NOMO-1 (cell line): ENCODE results near the gene ATRAID.

Source experiments
- DNase-seq, 2 experiments: peaks; one replicate each; lab custom pipeline; 2025; ENCODE audit not compliant: unreplicated experiment in 2 of 2; lab: John Stamatoyannopoulos, UW

The ATRAID gene

DNA sequence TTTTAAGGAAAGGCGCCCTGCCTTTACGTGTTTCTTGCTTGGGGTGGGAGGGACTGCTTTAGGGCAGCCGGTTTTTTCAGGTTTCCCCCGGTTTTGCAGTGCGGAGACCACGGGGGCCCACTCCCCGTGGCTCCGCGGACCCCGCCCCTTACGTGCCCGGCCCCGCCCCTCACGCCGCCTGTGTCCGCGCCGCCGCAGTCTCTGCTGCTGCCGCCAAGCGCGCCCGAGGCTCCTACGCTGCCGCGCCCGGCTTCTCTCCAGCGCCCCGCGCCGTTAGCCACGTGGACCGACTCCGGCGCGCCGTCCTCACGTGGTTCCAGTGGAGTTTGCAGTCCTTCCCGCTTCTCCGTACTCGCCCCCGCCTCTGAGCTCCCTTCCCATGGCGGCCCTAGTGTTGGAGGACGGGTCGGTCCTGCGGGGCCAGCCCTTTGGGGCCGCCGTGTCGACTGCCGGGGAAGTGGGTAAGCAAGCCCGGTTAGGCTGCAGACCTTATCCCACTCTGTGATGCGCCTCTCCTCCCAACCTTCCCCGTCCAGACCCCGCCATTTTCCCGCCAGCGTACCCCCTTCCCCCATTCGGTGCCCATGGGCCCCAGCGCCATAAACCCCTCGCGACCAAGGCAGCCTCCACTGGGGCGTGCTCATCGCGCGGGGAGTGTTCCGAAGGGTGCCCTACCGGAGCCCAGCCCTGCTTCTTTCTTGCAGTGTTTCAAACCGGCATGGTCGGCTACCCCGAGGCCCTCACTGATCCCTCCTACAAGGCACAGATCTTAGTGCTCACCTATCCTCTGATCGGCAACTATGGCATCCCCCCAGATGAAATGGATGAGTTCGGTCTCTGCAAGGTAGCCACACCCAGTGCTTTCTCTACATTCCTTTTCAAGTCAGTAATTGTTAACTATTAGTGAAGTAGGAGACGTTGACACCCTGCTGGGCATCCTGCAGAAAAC is 5.6 kb downstream of the ATRAID start, which contains the start of gene CAD:
Gene CAD, plus strand, starts transcription at position 197 of the 949 bp plus-strand sequence. Its CDS starts 183 bp downstream, at position 380.
- peak; percentile 86 to 92 for DNase-seq

DNA sequence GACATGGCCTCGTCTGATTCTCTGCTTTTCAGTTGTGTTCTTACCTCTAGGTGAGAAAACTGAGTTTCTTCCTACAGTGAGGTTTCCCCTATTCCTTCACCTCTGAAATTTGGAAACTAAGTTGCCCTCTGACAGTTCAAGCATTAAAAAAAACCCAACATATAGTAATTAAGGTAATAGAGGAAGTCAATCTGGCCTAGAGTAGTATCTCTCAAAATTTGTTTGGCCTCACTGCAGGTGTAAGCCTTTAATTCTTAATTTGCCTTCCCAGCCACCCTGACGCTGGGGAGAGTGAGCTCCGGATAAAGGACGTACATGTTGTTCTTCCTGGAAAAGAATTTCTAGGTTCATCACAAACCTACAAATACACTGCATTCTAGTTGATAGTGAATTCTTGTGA is 6.8 kb downstream of the ATRAID start:
- DNase-seq = no peak

DNA sequence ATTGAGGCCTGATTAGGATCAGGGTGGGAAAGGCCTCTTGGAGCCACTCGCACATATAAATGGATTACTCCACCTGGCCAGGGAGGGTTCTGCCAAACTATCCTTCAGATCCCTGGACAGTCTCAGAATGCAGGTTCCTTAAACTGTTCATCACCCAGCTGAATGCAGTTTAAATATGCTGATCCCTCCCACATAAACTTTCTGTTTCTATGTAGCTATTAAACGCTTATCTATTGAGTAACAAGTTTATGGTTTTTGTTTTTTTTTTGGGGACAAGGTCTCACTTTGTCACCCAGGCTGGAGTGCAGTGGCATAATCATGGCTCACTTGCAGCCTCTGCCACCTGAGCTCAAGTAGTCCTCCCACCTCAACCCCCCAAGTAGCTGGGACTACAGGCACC is 7.2 kb downstream of the ATRAID start:
- DNase-seq = no peak

DNA sequence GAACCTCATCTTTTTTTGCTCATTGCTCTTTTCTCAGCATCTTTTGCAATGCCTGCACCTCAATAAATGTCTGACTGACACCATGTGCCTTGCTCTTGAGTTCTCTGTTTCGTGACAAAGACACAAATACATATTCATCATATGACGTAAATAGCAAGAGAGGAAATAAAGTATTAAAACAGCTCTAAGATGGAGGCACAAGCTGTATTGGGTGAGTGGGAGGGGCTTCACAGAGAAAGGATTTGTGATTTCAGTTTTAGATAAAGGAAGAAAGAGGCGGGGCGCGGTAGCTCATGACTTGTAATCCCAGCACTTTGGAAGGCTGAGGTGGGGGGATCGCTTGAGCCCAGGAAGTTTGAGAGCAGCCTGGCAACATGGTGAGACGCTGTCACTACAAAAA is 8.2 kb downstream of the ATRAID start:
- no peak for DNase-seq

DNA sequence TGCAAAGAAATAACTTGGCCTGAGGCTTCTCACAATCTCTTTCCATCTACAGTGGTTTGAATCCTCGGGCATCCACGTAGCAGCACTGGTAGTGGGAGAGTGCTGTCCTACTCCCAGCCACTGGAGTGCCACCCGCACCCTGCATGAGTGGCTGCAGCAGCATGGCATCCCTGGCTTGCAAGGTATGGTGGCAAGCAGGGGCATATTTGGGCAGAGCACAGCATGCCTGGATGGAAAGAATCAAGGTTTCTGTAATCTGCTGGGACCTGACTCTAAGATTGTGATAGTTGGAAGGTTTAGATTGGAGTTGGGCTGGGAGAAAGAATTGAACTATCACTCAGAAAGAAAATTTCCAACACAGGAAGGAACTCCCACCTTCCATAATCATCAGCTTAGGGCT is 9.3 kb downstream of the ATRAID start:
- no peak for DNase-seq

DNA sequence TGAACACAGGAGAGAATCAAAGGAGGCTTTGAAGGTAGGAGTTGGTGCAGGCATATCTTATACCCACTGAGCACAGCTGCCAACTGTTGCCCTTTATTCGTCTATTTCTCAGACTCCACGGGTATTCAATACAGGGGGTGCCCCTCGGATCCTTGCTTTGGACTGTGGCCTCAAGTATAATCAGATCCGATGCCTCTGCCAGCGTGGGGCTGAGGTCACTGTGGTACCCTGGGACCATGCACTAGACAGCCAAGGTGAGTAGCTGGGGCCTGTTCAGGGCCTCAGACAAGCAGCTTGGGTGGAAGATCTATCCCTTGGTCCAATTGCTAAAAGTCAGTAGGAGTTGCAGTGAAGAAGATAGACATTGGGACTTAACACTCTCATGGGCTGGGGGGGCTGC is 10.6 kb downstream of the ATRAID start:
- DNase-seq = no peak

DNA sequence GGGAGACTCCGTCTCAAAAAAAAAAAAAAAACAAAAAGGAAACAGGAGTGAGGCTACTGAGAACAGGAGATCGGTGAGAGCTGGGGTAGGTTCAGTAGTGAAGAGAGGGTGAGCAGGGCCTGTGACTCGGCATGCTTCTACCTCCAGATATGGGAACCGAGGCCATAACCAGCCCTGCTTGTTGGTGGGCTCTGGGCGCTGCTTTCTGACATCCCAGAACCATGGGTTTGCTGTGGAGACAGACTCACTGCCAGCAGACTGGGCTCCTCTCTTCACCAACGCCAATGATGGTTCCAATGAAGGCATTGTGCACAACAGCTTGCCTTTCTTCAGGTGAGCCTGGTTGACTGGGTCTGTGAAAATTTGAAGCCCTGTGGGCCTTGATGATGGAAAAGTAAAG is 11.6 kb downstream of the ATRAID start:
- no peak for DNase-seq

DNA sequence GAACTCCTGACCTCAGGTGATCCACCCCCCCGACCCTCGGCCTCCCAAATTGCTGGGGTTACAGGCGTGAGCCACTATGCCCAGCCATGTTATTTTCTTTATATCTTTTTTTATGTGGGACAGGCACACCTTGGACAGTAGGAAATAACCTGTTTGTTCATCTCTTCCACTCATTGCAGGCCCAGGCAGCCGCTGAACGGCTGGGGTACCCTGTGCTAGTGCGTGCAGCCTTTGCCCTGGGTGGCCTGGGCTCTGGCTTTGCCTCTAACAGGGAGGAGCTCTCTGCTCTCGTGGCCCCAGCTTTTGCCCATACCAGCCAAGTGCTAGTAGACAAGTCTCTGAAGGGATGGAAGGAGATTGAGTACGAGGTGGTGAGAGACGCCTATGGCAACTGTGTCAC is 13.7 kb downstream of the ATRAID start:
- no peak for DNase-seq

DNA sequence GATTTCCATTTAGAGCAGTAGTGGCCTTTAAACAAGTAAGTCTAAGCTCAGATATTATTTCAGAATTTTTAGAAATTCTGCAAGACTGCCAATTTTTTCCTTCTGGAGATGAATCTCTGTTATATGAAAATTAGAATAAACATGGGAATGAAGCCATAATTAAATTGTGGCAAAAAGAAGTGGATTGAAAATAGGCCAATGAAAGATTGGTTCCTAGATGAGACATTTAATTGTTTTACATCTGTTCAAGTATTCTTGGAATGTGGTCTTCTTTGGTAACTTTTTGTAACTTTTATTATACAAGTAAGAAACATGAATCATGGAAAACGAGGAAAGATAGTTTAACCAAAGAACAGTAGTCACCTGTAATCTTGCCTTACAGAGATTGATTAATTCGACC is 15.7 kb downstream of the ATRAID start:
- no peak for DNase-seq

DNA sequence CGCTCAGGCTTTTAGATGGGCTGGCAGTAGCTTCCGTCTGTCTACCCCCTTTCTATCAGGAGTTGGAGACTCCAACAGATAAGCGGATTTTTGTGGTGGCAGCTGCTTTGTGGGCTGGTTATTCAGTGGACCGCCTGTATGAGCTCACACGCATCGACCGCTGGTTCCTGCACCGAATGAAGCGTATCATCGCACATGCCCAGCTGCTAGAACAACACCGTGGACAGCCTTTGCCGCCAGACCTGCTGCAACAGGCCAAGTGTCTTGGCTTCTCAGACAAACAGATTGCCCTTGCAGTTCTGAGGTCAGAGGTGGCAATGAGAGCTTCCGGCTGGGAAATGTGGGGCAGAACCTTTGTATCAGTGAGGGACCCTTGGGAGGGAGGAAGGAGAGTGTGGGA is 20.1 kb downstream of the ATRAID start:
- DNase-seq = no peak

DNA sequence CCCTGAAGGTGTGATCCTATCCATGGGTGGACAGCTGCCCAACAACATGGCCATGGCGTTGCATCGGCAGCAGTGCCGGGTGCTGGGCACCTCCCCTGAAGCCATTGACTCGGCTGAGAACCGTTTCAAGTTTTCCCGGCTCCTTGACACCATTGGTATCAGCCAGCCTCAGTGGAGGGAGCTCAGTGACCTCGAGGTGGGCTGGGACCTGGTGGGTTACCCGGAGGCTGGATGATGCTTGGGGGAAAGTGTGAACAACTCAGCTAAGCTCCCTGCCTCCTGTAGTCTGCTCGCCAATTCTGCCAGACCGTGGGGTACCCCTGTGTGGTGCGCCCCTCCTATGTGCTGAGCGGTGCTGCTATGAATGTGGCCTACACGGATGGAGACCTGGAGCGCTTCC is 21.5 kb downstream of the ATRAID start:
- DNase-seq = no peak

DNA sequence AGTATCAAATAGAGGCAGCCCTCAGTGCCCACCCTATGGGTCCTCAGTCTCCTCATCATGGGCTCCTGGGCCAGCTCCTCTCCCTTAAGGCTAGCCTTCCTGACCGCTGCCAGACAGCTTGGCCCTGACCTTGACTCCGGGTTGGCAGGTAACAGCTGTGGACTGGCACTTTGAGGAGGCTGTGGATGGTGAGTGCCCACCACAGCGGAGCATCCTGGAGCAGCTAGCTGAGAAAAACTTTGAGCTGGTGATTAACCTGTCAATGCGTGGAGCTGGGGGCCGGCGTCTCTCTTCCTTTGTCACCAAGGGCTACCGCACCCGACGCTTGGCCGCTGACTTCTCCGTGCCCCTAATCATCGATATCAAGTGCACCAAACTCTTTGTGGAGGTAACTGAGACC is 24.3 kb downstream of the ATRAID start:
- DNase-seq = no peak

DNA sequence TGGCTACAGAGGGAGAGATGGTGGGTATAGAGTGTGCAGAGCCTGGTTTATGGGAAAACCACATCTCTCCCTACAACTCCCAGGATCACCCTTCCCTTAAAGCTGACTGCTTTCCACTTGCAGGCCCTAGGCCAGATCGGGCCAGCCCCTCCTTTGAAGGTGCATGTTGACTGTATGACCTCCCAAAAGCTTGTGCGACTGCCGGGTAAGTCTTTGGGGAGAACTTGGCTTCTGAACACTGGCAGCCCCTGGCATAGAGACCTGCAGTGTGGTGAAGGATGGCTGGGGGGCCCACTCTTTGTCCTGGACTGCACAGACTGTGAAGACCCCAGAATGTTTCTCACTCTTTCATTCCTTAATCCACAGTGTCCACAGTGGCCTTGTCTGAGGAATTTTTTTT is 24.8 kb downstream of the ATRAID start:
- DNase-seq = no peak

DNA sequence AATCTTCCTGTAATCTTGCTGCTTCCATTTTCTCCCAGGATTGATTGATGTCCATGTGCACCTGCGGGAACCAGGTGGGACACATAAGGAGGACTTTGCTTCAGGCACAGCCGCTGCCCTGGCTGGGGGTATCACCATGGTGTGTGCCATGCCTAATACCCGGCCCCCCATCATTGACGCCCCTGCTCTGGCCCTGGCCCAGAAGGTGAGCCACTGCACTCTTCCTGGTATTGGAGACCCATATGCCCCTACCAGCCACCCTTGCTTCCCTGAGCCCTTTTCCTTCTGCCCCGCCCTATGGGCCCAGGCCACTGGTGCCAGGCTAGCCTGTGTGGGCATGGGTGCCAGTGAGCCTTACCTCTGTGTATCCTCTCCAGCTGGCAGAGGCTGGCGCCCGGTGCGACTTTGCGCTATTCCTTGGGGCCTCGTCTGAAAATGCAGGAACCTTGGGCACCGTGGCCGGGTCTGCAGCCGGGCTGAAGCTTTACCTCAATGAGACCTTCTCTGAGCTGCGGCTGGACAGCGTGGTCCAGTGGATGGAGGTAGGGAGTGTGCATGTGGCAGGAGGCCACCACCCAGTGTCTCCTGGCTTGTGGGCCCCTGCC is 25.6 kb downstream of the ATRAID start:
- DNase-seq = no peak

DNA sequence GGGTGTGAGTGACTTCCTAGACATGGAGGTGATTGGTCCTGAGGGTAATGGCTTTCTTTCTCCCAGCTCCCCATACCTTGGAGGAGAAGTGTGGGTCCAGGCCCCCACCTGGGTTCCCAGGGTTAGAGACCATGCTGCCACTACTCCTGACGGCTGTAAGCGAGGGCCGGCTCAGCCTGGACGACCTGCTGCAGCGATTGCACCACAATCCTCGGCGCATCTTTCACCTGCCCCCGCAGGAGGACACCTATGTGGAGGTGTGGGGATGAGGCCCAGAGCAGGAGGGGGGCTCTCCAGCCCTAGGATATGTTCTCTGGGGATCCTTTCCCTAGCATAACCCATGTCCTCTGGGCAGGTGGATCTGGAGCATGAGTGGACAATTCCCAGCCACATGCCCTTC is 27.1 kb downstream of the ATRAID start:
- DNase-seq = no peak

DNA sequence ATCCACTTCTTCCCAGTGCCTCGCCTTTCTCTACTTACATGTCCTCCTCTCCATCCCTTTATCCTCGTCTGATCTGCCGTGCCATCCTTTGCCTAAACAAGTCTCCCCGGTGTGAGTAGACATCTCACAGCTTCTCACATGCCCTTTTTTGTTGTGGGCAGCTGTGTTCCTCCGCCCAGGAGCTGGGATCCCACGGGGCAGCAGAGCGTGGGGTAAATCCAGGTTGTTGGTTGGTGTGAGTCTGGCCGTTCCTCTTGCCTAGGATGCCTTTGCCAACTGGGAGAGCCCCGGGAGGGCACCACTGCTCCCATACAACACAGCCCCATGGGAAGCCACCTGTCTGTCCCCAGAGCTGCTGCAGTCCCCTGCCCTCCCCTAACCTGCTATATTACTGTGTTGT is 28.6 kb downstream of the ATRAID start:
- no peak for DNase-seq

DNA sequence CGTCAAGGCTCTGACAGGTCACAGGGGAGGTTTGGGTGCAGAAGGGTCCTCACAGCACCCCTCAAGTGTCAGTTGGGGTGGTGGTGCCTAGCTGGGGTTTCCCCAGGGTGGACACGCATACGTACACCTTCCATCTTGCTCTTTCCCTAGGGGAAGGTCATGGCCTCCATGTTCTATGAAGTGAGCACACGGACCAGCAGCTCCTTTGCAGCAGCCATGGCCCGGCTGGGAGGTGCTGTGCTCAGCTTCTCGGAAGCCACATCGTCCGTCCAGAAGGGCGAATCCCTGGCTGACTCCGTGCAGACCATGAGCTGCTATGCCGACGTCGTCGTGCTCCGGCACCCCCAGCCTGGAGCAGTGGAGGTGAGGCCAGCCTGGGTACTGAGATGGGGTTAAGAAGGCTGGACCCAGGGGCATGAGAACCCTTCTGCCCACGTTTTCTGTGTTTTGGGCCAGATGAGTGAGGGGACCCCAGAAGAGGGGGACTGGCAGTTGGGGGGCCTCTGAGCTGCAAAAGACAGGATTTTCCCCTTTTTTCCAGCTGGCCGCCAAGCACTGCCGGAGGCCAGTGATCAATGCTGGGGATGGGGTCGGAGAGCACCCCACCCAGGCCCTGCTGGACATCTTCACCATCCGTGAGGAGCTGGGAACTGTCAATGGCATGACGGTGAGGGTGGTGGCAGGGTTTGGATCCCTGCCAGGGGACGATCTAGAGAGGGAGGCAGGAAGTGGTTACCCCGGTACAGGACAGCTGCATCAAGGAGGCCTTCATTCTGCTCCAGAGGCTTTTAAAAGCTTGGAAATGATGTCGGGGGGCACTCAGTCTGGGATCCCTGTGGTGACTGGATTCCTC is 30.1 kb downstream of the ATRAID start:
- DNase-seq = no peak

DNA sequence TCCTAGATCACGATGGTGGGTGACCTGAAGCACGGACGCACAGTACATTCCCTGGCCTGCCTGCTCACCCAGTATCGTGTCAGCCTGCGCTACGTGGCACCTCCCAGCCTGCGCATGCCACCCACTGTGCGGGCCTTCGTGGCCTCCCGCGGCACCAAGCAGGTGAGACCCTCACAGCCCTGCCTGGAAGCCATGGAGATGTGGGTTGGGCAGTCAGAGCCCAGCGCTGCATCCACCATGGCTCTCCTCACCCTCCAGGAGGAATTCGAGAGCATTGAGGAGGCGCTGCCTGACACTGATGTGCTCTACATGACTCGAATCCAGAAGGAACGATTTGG is 30.7 kb downstream of the ATRAID start:
- DNase-seq = no peak

DNA sequence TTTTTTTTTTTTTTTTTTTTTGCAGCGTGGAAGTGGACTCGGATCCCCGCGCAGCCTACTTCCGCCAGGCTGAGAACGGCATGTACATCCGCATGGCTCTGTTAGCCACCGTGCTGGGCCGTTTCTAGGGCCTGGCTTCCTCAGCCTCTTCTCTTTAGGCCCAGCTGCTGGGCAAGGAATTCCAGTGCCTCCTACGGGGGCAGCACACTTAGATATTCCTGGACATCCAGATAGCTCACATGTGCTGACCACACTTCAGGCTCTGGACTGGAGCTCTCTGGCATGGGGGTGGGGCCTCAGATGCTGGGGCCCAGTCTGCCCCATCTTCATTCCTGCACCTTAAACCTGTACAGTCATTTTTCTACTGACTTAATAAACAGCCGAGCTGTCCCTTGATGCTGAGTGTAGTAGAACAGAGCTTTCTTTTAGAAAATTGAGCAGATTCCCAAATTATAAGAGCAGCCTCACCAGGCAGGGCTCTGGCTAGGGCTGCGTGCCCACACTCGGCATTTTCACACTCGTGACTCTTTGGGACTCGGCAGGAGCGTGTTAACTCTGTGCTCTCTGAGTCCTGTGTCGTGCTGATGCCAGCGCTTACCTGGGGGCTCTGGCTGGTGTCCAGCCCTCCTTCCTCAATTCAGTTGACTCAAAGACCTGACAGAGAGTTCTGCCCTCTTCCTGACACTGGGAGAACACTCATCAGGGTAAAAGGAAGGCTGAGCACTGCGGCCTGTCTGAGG is 31.7 kb downstream of the ATRAID start:
- no peak for DNase-seq

DNA sequence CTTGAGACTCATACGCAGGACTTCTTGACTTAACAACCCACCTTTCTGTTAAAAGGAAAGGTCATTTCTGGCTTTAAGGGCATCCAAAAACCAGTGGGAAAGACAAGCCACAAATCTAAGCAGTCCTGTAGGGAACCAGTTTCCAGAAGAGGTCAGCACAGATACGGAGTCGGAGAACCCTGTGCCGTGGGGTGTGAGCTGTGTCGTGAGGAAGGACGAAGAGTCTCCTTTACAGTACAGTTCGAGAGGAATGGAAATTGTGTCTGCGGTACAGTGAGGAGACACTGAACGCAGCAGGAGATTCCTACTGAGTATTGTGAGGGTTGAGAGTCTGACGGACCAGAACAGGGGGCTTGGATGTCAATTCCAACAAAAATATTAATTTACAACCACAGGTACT is 33.3 kb downstream of the ATRAID start:
- no peak for DNase-seq

DNA sequence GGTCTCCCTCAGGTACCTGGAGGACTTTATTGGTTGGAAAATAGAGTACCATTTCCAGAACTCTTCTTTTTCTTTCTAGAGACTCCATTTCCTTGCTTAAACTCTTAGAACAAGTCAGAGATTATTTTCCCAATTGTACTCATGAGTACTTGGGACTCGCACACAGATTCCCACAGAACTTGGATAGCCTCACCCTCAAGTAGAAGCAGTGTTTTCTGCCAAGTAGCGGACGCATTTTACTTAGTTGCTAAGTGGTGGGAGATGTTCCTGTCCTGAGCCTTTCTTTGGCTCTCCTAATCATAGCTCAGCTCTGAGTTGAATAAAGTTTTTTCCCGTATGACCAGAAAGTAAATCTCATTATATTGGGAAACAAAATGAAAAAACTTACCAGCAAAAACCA is 33.8 kb downstream of the ATRAID start:
- no peak for DNase-seq
